GM18870 (cell line): ENCODE data around the gene LTV1.

Source experiments
- ATAC-seq: cut with Tn5 transposase; IDR thresholded peaks from one replicate; pipeline ENCODE4 v1.9.1; 2021; ENCODE audit warnings: moderate library complexity; ENCODE audit not compliant: unreplicated experiment

LTV1 gene

DNA sequence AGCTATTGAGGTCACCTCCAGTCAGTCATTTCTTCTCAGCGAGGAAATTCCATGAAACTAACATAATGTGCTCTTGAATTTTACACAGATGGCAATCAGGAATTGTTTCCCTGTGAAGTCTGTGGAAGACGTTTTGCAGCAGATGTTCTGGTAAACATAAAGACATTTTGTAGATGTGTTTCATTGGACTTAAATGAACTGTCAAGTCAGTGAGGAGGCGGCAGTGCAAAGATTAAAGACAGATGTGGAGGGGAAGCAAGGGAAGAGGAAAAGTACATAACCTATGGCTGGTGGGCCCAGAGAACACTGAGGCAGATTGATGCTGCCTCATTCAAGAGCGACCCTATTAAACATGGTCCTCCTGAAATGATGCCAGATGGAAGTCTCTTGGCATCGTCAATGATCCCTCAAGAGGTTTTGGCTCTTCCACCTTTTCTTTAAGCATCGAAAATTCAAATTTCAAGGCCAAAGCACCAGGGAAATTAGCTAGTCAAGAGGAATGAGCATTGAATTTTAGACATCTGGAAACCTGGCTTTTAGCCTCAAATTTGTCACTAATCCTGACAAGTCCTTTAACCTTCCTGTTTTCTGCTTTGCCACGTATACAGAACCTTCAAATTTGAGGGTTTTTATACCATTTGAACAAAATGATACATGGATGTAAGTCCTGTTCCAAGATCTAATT, 41.2 kb downstream of the LTV1 start:
- ATAC-seq: no peak

DNA sequence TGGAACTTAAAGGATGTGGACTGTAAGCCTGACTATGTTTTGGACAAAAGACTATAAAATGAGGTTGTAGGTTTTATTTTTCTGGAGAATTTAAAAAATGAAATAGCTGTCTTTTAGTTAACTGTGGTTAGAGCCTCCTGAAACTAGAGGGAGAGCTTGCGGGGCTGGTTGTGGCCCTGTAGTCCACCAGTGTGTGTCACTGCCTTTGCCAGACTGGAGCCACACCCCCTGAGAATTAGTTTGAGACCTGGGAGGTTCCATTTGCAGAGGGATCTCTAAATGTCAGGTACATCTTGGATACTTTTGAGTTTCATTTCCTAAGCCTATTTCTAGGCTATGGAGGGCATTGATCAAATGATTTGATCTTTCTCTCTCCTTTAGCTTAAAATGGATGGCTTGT, 42.0 kb downstream of the LTV1 start:
- ATAC-seq: no peak

GRCh38 chr6:143894655-143895054, 51.5 kb downstream of the LTV1 start:
- no peak for ATAC-seq

DNA sequence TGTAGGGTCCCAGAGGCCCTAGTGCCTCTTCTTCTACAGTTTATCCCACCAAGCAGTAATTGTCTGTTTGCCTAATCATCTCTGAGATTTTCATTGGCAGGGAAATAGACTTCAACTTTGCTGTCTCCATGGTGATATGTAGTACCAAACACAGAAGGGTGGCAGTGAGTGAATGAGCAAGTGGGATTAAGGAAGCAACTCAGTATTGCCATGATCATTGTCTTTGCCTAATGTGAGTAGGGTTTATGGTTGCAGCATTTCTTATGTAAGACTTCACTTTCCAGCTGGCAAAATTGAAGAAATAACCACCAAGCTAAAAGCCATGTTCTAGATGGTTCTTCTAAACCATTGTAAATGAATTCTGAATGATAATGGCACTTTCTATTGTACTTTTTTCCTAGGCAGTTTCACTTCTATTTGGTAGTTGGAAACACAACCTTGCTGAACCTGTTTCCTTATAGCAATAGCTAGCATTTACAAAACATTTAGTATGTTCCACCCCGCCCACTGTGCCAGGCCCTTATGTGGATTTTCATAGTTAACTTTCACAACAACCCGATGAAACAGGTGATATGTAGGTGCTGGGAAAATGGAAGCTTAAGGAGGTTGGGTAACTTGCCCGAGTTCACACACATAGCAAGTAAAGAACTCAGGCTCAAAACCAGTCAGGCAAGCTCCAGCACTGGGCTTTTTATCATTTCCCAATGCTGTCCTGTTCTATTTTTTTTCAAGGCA, 53.2 kb downstream of the LTV1 start:
- no peak for ATAC-seq

- ATAC-seq: no peak
These were observed 57.2 kb downstream of the LTV1 start for GRCh38 chr6:143900358-143900757.

- ATAC-seq: peak; percentile 99
These were observed 59.0 kb downstream of the LTV1 start for GRCh38 chr6:143901885-143902750.

- ATAC-seq: no peak
These were observed 59.7 kb downstream of the LTV1 start for GRCh38 chr6:143902827-143903226.

DNA sequence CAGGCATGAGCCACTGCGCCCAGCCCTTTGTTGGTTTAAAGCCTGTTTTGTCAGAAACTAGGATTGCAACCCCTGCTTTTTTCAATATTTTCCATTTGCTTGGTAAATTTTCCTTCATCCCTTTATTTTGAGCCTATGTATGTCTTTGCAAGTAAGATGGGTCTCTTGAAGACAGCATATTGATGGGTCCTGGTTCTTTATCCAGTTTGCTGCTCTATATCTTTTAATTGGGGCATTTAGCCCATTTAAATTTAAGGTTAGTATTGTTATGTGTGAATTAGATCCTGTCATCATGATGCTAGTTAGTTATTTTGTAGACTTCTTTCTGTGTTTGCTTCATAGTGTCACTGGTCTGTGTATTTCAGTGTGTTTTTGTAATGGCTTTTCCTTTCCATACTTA, 67.9 kb downstream of the LTV1 start:
- ATAC-seq: no peak

DNA sequence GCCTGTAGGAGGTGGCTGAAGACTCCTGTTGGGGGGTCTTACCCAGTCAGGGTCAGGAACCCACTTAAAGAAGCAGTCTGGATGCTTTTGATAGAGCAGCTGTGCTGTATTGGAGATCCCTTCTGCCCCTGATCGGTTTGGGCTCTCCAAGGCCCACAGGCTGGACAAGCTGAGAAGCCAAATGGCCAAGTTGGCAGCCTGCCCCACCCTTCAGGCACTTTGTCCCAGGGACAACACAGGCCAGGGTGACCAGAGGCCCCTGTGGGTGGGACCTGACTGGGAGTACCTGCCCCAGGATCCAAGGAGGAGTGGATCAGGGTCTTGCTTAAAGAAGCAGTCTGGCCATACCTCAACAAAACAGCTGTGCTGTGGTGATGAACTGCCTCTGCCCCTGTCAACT, 69.5 kb downstream of the LTV1 start:
- ATAC-seq: no peak
